ENCODE measurements around the gene KDM7A.

DNA sequence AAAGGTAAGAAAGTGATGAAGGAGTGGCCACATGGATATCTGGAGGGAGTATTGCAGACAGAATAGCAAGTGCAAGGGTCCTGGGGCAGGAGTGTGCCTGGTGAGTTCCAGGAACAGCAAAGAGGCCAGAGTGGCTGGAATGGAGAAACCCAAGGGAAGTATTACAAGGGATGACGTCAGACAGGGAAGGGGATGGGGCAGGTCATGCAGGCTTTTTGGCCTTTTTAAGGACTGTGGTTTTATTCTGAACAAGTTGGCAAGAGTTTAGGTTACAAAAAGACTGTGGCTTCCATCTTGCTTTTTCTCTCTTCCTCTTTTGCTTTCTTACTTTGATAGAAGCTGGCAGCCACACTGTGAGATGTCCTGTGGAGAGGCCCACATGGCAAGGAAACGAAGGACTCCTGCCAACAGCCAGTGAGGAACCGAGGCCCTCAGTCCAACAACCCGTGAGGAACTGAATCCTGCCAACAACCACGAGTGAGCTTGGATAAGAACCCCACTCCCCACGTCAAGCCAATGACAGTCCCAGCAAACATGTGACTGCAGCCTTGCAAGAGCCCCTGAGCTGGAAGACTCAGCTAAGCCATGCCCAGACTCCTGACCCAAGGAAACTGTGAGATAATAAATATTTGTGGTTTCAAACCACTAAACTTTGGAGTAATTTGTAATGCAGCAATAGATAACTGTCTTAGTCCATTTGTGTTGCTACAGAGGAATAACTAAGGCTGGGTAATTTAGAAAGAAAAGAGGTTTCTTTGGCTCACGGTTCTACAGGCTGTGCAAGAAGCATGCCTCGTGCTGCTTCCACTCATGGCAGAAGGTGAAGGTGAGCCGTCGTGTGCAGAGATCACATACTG lies 19.8 kb upstream of the KDM7A start:
- TF ChIP-seq RAD21 (IDR thresholded peaks at IDR 0.05; ENCODE audit: low read length): no peak
- TF ChIP-seq CTCF (conservative IDR thresholded peaks at IDR 0.05; ENCODE audit: low read depth, low read length): no peak
- no peak for TF ChIP-seq MXI1 (IDR thresholded peaks at IDR 0.05; ENCODE audit: borderline replicate concordance, low read depth, low read length)
- TF ChIP-seq RCOR1 (IDR thresholded peaks at IDR 0.05; ENCODE audit: insufficient replicate concordance, low read length): no peak
- TF ChIP-seq POLR2A (IDR thresholded peaks at IDR 0.05; ENCODE audit: low read depth, low read length): no peak
- no peak for TF ChIP-seq CEBPB (IDR thresholded peaks at IDR 0.05; ENCODE audit: low read depth, low read length)
- TF ChIP-seq MAFK (IDR thresholded peaks at IDR 0.05; ENCODE audit: low read depth, low read length): no peak
